ENCODE results near the gene NPVF.

NPVF gene

DNA sequence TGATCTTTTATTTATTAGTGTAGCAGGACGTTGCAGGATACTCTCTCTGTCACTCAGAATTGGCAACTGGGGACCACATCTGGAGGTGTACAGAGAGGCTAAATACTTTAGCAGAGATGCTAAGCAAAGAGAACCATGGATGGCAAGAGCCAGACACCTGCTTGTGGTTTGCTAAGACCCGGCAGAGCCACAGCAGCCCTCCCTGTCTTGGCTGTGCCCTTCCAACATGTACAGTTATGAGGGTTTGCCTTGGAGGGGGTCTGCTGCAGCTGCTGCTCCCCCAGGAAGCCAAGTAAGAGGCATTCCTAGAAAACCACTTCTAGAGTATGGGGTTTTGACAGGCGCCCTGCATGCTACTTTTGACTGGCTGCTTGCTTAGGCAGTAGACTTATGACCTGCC lies 5.1 kb downstream of the NPVF start:
- no peak for DNase-seq

DNA sequence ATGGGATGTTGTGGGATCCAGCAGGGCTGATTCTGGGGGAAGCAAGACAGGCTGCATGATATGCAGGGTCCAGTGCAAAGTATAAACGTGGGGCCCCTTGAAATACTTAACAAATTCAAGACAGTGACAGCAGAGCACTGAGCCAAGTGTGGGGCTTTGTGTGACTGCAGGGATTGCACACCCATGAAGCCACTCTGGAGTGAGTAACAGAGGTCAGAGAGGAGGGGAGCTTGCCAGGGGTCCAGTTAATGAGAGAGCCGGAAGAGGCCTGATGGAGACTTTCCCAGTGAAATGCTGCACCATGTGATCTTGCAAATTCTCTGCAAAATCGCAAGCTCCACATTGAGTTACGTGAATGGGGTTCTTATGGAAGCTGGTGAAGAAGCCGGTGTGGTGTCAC lies 5.6 kb downstream of the NPVF start:
- DNase-seq = no peak

DNA sequence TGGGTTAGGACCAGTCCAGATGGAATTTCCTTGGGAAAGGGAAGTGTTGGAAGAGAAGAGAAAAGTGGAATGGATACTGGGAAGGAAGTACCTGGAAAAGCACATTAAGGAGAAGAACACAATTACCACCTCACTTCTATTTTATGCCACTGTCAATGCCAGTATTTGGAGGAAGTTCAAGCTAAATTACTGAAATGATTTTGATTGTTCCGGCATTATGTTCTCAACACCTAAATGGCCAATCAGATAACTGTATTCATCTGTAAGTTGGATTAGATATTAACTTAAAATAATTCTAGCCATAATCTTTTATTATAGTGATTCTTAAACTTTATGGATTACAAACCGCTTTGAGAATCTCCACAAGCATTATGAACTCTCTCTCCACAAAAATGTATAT lies 7.3 kb downstream of the NPVF start:
- no peak for DNase-seq

DNA sequence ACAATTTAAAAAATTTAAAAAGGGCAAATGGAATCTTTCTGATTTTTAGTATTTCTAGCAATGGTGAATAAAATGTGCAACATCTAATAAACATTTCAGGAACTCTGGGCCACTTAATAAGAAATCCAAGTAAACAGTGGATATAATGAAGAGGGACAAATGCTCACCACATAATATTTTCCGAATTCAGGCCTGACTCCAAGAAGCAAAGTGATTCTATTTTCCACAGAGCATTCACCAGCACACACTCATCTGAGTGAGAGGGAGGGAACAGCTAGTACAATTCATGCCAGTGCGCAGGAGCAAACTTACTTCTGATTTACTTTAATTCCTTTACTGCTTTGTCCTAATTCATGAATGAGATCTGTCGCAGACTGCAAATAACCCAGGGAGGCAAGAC lies 10.1 kb downstream of the NPVF start:
- no peak for DNase-seq

DNA sequence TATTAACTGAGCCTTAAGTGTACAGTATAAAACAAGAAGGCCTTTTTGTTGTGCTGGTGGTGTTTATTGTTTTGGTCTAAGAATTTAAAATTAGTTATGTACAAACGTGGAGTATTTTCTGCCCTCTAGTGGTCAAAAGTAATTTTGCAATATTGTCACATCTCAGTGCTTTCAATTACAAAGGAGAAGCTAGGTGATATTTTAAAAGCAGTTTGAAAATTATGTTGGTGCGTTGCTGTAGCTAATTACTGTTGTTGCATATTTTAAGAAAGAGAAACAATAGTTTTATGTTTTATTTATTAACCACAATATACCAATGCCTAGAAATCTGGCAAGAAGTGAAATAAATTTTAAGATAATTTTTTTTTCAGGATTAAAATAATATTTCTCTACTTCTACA lies 11.4 kb downstream of the NPVF start:
- DNase-seq = no peak

DNA sequence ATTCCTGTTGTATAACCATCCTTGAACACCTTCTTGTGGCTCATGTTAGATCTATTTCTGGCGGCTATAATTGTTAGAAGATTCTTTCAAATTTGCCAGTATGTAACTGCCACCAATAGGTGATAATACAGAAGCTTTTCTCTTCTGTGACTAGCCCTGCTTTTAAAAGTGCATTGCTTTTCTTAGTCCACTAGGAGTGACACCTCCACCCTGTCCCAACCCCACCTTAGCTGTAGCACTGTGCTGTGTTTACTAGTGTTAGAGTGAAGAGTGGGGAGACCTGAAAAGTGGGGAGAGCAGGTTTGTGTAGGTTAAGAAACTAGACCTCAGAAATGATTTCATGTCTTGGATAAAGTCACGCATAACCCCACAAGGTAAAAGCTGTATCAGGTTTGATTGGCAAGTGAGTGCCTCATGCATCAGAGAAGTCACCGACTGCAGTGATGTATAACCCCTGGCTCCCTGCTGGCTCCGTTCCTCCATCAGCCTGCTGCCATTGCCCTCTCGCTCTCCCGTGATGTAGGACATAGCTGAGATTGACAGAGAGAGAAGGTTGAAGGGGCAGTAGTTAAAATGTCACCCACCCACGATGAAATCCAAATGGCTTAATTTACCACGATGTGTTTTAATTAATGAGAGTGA lies 12.5 kb downstream of the NPVF start:
- no peak for DNase-seq

DNA sequence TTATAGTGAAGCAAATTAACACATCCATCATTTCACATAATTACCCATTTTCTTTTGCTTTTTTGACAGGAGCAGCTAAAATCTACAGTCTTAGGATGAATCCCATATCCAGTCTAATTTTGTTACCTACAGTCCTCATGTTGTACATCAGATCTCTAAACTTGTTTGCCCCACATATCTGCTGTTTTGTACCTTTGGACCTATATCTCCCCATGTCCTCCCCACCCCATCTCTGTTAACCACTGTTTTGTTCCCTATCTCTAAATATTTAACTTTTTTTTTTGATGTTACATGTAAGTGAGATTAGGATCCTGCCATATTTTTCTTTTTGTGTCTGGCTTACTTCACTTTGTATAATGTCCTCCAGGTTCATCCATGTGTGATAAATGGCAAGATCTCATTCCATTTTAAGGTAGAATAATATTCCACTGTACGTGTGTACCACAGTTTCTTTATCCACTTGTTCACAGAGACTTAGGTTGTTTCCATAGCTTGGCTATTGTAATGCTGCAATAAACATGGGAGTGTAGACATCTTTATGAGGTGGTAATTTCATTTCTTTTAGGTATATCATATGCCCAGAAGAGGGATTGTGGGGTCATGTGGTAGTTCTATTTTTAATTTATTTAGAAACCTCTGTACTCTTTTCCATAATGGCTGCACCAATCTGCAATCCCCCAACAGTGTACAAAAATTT lies 19.6 kb downstream of the NPVF start:
- no peak for DNase-seq

DNA sequence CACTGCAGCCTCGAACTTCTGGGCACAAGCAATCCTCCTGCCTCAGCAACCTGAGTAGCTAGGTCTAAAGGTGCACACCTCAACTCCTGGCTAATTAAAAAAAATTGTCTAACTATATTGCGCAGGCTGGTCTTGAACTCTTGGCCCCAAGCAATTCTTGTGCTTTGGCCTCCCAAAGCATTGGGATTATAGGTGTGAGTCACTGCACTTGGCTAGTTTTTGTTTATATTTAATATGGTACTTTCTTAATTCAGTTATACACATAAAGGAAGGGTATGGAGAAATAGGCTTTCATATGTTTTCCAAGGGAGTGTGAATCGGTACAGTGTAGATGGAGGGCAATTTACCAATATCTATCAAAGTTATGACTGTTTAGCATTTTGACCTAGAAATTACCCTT lies 20.4 kb downstream of the NPVF start:
- DNase-seq = no peak

DNA sequence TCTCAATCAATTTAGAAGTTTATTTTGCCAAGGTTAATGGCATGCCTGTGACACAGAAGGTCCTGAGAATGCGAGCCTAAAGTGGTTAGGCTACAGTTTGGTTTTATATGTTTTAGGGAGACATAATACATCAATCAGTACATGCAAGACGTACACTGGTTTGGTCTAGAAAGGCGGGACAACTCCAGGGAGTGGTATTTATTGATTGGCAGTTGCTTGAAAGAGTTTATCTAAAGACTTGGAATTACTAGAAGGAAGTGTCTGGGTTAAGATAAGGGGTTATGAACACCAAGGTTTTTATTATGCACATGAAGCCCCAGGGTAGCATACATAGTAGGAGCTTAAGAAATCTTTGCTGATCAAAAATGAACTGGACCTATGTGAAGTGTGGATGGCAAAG lies 21.5 kb downstream of the NPVF start:
- no peak for DNase-seq

DNA sequence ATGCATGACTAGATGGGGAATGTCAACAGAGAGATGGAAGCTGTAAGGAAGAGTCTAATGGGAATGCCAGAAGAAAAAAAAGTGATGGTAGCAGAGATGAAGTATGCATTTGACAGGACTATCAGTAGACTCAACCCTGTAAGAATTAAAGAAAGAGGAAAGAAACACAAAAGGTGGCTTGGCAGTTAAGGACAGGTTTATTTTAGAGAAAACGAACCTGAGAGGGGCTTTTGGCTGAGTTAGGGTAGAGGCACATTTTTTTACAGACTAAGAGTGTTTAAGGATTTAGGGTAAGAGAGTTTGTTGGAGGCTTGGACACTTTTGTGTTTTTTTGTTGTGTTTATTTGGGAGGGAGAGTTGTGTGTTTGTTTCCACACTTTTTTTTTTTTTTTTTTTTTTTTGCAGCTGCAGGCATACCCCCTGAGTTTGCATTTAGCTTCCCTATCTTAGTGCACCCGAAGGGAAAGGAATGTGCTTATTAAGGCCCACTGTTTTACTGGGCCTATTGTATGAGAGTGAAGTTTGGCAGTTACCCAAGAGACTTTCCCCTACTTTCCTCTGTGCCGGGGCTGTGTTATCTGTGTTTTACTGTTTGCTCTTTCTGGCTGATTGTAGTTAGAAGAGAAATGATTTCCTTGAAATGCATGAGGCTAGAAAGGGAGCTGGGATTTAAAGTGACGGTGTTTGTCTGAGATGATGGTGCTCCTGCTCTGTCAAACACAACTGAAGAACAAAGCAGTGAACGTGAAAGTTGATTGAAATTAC lies 32.0 kb downstream of the NPVF start:
- no peak for DNase-seq

DNA sequence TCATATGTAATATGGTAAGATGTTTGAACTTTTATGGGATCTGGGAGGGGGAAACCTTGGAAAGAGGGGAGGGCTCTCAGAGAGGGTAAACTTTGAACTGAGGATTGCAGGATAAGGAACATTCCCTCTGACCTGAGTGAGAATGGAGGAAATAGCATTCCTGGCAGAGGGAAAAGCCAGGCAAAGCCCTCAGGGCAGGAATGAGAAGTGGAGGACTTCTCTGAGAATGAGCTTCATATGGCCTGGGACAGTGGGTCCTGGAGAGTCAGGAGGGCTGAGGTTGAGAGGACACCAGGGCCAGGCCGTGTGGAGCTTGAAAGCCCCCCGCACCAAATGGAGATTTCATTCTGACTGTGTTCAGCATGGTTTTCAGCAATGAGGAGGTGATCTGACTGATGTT lies 34.2 kb downstream of the NPVF start:
- DNase-seq = no peak

DNA sequence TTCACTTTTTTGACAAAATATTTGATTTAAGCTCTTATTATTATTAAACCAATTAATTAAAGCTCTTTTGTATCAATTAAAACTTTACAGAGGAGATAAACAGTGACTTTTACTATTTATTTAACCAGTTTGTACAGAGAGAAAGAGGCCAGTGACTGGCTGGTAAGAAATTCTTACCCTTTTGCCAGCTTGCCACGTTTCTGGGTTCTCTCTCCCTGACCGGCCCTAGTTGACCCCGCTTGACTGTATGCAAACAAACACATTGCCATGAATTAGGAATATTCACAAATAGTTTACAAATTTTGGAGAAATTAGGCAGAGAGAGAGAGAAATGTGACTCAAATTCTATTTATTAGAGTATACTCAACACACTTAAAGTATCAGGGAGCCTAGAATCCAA lies 36.2 kb downstream of the NPVF start:
- DNase-seq = no peak

DNA sequence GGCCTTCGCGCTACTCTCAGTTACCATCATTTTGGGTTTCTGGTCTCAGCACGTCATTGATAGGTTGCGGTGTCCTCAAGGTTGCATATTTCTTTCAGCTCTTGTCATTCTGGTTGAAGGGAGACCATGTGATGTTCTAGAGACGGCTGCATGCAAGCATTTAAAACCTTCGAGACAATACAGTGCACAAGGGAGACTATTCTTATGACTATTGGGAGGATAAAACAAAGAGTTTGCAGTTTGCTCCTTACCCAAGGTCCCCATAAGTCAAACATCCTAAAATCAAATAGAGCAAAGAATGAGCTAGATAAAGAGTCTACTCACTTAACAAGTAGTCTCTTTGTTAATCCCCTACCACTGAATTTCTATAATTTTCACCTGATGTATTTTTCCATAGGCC lies 39.1 kb downstream of the NPVF start:
- no peak for DNase-seq

DNA sequence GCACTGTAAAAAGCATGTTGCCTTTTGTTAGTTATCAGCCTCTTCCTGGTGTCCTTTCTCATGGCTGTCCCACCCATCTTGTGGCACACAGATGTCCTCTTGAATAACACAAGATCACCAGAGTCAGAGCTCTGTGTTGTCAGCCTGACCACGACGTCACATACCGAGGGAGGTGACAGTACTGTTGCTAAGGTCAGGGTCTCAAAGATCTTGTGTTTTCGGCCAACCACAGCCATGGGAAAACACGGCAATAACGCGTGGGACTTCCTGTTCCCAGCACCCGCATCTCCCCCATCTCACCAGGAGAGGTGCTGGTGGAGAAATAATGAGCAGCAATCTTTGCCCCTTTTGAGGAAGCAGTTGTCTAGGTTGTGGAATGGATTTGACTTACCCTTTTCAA lies 40.4 kb downstream of the NPVF start:
- no peak for DNase-seq

DNA sequence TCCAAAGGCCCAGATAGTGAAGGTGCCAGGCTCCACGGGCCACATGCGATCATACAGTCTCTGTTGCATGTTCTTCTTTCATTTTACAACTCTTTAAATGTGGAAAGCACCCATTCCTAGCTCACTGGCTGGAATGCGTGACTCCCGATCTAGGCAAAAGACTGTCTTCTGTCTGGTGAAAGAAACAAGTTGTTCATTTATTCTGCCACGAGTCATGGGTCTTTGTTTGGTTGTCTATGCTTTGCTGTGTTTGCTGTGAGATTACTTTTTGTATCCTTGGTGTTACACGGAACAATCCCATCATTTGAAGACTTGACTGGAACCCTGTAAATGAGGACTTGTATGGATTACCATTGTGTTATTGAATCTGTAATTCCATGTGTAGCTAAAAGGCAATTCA lies 41.9 kb downstream of the NPVF start:
- no peak for DNase-seq

DNA sequence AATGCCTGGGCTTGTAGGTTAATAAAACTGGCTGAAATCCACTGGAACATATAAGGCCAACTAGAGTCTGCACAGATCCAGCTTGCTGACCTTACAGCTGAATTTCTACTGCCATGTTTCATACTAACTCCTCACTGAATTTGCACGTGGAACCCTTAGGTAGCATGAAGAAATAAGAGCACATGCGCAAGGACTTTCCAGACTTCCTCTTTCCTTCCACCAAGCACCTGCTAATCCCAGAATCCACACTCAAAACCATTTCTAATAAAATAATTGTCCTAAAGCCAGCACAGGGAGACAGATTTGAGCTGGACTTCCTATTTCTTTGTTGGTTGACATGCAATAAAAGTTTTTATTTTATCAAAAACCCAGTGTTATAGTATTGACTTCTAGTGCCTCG lies 46.8 kb downstream of the NPVF start:
- DNase-seq = no peak

DNA sequence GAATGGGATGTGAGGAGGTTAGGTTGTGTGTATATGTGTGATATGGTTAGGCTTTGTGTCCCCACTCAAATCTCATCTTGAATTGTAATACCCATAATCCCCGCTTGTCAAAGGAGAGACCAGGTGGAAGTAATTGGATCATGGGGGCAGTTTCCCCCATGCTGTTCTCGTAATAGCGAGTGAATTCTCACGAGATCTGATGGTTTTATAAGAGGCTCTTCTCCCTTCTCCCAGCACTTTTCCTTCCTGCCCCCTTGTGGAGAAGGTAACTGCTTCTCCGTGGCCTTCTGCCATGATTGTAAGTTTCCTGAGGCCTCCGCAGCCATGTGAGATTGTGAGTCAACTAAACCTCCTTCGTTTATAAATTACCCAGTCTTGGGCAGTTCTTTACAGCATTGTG lies 47.3 kb downstream of the NPVF start:
- no peak for DNase-seq

DNA sequence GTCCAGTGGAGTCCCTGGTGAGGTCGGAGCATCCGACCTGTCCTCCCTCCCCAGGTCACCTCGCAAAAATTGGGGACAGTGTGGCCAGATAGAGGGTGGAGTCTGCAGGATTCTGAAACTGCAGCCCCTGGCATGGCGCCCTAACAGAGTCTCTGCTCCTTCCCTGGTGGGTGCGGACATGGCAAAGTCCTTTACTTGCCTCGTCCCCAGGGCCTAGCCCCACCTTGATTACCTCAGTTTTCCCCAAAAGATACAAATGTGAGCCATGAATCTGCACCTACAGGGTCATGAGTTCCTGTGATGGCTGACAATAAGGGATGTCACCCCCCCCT lies 47.7 kb downstream of the NPVF start:
- no peak for DNase-seq

DNA sequence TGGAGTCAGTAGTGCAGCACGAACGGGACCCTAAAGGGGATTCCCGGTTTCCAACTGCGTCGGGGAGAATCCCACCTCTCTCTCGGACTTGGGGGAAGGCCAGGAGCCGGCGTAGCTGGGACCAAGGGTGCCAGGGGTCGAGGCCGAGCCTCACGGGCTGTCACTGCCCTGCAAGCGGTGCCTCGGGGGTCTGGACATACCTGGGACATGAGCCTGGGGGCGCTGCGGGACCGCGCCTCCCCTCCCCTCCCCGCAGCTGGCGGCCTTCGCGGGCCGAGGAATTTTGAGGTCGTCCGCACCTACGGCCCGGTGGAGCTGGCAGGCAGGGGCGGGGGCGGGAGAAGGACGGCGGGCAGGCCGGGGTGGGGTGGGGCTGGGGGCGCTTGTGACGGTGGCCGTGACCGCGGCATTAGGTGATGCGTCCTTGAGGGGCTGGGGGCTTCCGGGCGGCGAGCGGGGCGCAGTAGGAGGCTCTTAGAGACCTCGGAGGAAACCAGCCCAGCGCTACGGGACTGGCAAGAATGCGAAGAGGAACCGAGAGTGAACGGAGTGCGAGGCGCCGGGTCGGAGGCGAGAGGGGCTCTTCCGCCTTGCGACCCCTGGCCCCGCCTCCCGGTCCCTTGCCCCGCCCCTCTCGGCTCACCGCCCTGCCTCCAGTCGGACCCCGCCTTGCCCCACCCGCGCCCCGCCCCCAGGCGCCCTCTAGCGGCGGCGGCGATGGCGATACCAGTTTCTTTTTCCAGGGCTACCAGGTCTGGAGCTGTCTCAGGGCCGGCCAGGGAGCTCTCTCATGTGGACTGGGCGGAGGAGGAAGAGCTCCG lies 48.3 kb downstream of the NPVF start:
- DNase-seq = peak; percentile 93

DNA sequence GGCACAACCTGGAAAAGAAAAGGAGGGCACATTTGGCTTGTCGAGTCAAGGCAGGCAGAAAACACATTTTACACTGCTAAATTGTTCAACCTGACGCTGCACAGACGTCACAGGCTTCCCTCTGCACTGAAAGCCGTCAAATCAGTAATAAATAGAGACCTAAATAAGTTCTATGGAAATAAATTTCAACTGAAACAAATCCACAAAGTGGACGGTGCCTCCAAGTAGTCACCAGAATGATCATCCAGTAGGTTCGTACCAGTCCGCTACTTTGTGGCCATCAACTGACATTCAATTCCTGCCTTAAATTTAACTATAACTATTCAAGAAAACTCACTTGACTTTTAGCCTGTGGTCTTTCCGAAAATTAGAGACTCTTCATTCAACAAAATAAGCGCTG lies 49.0 kb downstream of the NPVF start:
- no peak for DNase-seq

All from left hindlimb (tissue), 1 donor.